OCI-LY3 (cell line): ENCODE results near the gene POU2F2.

ENCODE experiments used
- CTCF ChIP-seq: fragments of 200-600, 300-600 bp; sonication (generic); IDR thresholded peaks from 2 replicates; pipeline ENCODE4 v1.5.1; 2014; ENCODE audit warnings: antibody characterized with exemption, low read length, low read depth
- EZH2phosphoT487 ChIP-seq: fragments of 200-600 bp; shearing (Covaris generic); IDR thresholded peaks from 2 replicates; pipeline ENCODE4 v1.6.1; 2018; ENCODE audit warnings: antibody characterized with exemption, mixed run types, low read depth

- TF ChIP-seq CTCF (no peak), EZH2phosphoT487 (no peak)
Measured at GRCh38 chr19:42152910-42153671, 20.8 kb upstream of the POU2F2 start.
